ENCODE data around the gene PERM1.
A peak's percentile ranks its signal among the peaks of the same experiment; 100 is the strongest.

Gene PERM1

GRCh38 chr1:939511-940106 is 42.3 kb downstream of the PERM1 start:
- ChIA-PET POLR2A (no interaction called here), CTCF (interaction anchor here (1.8 to 5.6 kb wide), 2 partner anchors 9 to 35 kb away, joined by 4 to 34 read pairs; no protein-coding TSS in a partner anchor)
- no peak for TF ChIP-seq CTCF (IDR thresholded peaks at IDR 0.05; ENCODE audit: control extremely low read depth, extremely low read depth, low read depth, missing control alignments)
- DNase-seq (ENCODE audit: extremely low spot score): no peak

- ChIA-PET CTCF (interaction anchor here (0.9 to 5.6 kb wide), 7 partner anchors 8 to 69 kb away, joined by 4 to 34 read pairs (median 5); no protein-coding TSS in a partner anchor), POLR2A (no interaction called here)
- no peak for TF ChIP-seq CTCF (IDR thresholded peaks at IDR 0.05; ENCODE audit: control extremely low read depth, extremely low read depth, low read depth, missing control alignments)
- no peak for DNase-seq (ENCODE audit: extremely low spot score)
Measured at GRCh38 chr1:938711-939489, 43.0 kb downstream of the PERM1 start.

- POLR2A ChIA-PET: no interaction called here
- CTCF ChIA-PET: interaction anchor here (0.9 to 5.6 kb wide), 7 partner anchors 8 to 69 kb away, joined by 4 to 34 read pairs (median 5); no protein-coding TSS in a partner anchor
- TF ChIP-seq CTCF (IDR thresholded peaks at IDR 0.05; ENCODE audit: control extremely low read depth, extremely low read depth, low read depth, missing control alignments): peak; percentile 78
- DNase-seq (ENCODE audit: extremely low spot score): no peak
Measured at GRCh38 chr1:938088-938683, 43.7 kb downstream of the PERM1 start.

- no peak for DNase-seq (ENCODE audit: extremely low spot score)
- no peak for TF ChIP-seq CTCF (IDR thresholded peaks at IDR 0.05; ENCODE audit: control extremely low read depth, extremely low read depth, low read depth, missing control alignments)
- CTCF ChIA-PET: interaction anchor here (1.1 to 5.6 kb wide), 6 partner anchors 9 to 65 kb away, joined by 4 to 34 read pairs (median 6); no protein-coding TSS in a partner anchor
- POLR2A ChIA-PET: no interaction called here
Measured at GRCh38 chr1:937521-937920, 44.4 kb downstream of the PERM1 start.

- CTCF ChIA-PET: interaction anchor here (5.6 kb wide), 1 partner anchor 32 kb away, joined by 34 read pairs; no protein-coding TSS in a partner anchor
- POLR2A ChIA-PET: no interaction called here
- DNase-seq (ENCODE audit: extremely low spot score): no peak
- TF ChIP-seq CTCF (IDR thresholded peaks at IDR 0.05; ENCODE audit: control extremely low read depth, extremely low read depth, low read depth, missing control alignments): no peak
Measured at GRCh38 chr1:936348-937264, 45.3 kb downstream of the PERM1 start.
